Upper lobe of left lung (tissue), 6 donors: Measurements from ENCODE around the gene CRTC3. TPM values are rescaled to one million over a fixed set of nuclear protein-coding genes. Genes with fewer than 3 reads are reported as not detected.
"Not testable (repeated sequence)": the region's sequence is repeated elsewhere in the genome, so short reads cannot be mapped to it uniquely, and the experiment has no call there.

Experiments
- ATAC-seq, 2 donors: fragments of 200-7000 bp; cut with Tn5 transposase; one replicate each; pipeline ENCODE4 v1.9.1; 2022; ENCODE audit warnings: mild to moderate bottlenecking in 2 of 2, moderate library complexity in 2 of 2; ENCODE audit not compliant: low FRiP score in 2 of 2
- DNase-seq, 2 donors: peaks; one replicate each; pipeline ENCODE4 v3.0.0-alpha.2; 2019 to 2020
- H3K27ac ChIP-seq, 4 donors: fragments of 200-600 bp; sonication (generic); one replicate each; pipeline ENCODE4 v1.5.1; 2016 to 2019
- H3K27me3 ChIP-seq, 4 donors: fragments of 200-600 bp; sonication (generic); one replicate each; pipeline ENCODE4 v1.5.1; 2017 to 2019
- H3K36me3 ChIP-seq, 4 donors: fragments of 200-600 bp; sonication (generic); one replicate each; pipeline ENCODE4 v1.5.1; 2016 to 2019
- H3K4me1 ChIP-seq, 4 donors: fragments of 200-600 bp; sonication (generic); one replicate each; pipeline ENCODE4 v1.5.1; 2018 to 2019
- H3K4me3 ChIP-seq, 4 donors: fragments of 200-600 bp; sonication (generic); one replicate each; pipeline ENCODE4 v1.5.1; 2017 to 2019; ENCODE audit warnings: mild to moderate bottlenecking in 2 of 4, moderate library complexity in 1 of 4
- H3K9me3 ChIP-seq, 4 donors: fragments of 200-600 bp; sonication (generic); one replicate each; pipeline ENCODE4 v1.5.1; 2018 to 2019
- CTCF ChIP-seq, 6 experiments: fragments of 450-650 bp in 4 of 6; fragments of 200-600 bp in 2 of 6; sonication (generic) in 2 of 6; IDR thresholded peaks; one replicate each; pipeline ENCODE4 v1.5.1; 2016 to 2019; ENCODE audit warnings: antibody characterized with exemption in 6 of 6
- EP300 ChIP-seq, 4 donors: sonication (generic); formaldehyde crosslinking; IDR thresholded peaks; one replicate each; pipeline ENCODE4 v1.5.1; 2017; ENCODE audit warnings: antibody characterized with exemption in 4 of 4, control low read depth in 2 of 4
- POLR2A ChIP-seq, 4 donors: fragments of 450-650 bp; IDR thresholded peaks; one replicate each; pipeline ENCODE4 v1.5.1; 2016 to 2017; ENCODE audit warnings: antibody characterized with exemption in 4 of 4, mild to moderate bottlenecking in 2 of 4
- POLR2AphosphoS5 ChIP-seq, 2 donors: sonication (generic); formaldehyde crosslinking; IDR thresholded peaks; one replicate each; pipeline ENCODE4 v1.5.1; 2017; ENCODE audit warnings: antibody characterized with exemption in 2 of 2
- WGBS, 2 donors: methylation state at CpG; one replicate each; pipeline ENCODE4 v1.1.5; 2017 to 2018; 5-methylcytosine and 5-hydroxymethylcytosine counted together
- total RNA-seq, 6 donors: library from RNA; depleted of rRNA in 4 of 6; stranded (reverse); fragments of >200 nt in 4 of 6; gene quantifications; one replicate each; pipeline versions ENCODE4 v1.1.0 to v1.2.1, GENCODE V29; 2016 to 2021
- donor health status: DM: no; HTN: no; CAD: no; lungs with moderate emphysema.
- donor health status: DM: no; HTN: yes; CAD: no; lungs with severe emphysema.

CRTC3 gene
- total RNA-seq, 6 donors from 2014 or later: 30.9 to 42.7 (median 35.1) TPM

GRCh38 chr15:90633360-90633759, 103.6 kb downstream of the CRTC3 start:
- Histone ChIP-seq H3K9me3 (no peaks in the 10 kb centered on the region), H3K36me3 (peaks cover 17 to 72% (median 48%) of the 10 kb centered on the region in 4 donors), H3K4me1 (no peaks in the 10 kb centered on the region), H3K27me3 (no peaks in the 10 kb centered on the region), H3K4me3 (no peak overlapping the region), H3K27ac (no peak overlapping the region)
- ATAC-seq (no peak), DNase-seq (no peak)
- WGBS, 2 donors: 84 to 88% methylated on average over 3 of the region's 3 CpGs
- TF ChIP-seq POLR2A (IDR thresholded peaks at IDR 0.05): no peak
- no peak for TF ChIP-seq CTCF (IDR thresholded peaks at IDR 0.05)
- no peak for TF ChIP-seq POLR2AphosphoS5 (IDR thresholded peaks at IDR 0.05)
- TF ChIP-seq EP300 (IDR thresholded peaks at IDR 0.05): no peak

DNA sequence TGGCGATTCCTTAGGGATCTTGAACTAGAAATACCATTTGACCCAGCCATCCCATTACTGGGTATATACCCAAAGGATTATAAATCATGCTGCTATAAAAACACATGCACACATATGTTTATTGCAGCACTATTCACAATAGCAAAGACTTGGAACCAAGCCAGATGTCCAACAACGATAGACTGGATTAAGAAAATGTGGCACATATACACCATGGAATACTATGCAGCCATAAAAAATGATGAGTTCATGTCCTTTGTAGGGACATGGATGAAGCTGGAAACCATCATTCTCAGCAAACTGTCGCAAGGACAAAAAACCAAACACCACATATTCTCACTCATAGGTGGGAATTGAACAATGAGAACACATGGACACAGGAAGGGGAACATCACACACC, 107.3 kb downstream of the CRTC3 start:
- not testable (repeated sequence) for H3K9me3 ChIP-seq, ATAC-seq, H3K4me3 ChIP-seq, DNase-seq, H3K27ac ChIP-seq, H3K27me3 ChIP-seq, H3K4me1 ChIP-seq
- H3K36me3 ChIP-seq: peaks cover 6 to 76% (median 40%) of the 10 kb centered on the region in 4 donors
- WGBS, 2 donors: 86 to 87% methylated on average over 2 of the region's 3 CpGs

DNA sequence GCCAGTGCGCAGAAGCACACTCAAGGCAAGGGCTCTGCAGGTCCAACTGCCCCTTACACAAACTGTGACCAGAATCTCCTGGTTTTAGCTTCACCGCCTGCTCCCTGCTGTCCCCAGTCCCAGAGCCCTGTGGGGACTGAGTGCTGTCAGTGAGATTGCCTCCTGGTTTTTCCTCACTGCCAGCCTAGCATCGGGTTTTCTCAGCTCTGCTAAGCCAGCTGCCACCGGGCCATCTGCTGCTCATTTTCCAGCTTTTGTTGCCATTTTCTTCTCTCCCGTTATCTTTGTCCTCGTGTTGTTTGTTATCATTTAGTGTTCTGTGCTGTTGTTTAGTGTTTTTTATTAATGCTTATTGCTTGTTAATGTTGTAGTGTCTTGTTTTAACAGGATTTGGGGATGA, 108.0 kb downstream of the CRTC3 start:
- Histone ChIP-seq H3K27ac (no peak overlapping the region), H3K36me3 (peaks cover 10 to 77% (median 44%) of the 10 kb centered on the region in 4 donors), H3K4me3 (no peak overlapping the region), H3K4me1 (no peaks in the 10 kb centered on the region), H3K9me3 (no peaks in the 10 kb centered on the region), H3K27me3 (no peaks in the 10 kb centered on the region)
- TF ChIP-seq CTCF (IDR thresholded peaks at IDR 0.05) (no peak), POLR2A (IDR thresholded peaks at IDR 0.05) (no peak), EP300 (IDR thresholded peaks at IDR 0.05) (no peak), POLR2AphosphoS5 (IDR thresholded peaks at IDR 0.05) (no peak)
- WGBS, 2 donors: 85% methylated on average over 6 of the region's 6 CpGs
- DNase-seq (no peak), ATAC-seq (no peak)

GRCh38 chr15:90638201-90638691, 108.5 kb downstream of the CRTC3 start:
- Histone ChIP-seq H3K27ac (no peak overlapping the region), H3K36me3 (peaks cover 11 to 77% (median 48%) of the 10 kb centered on the region in 4 donors), H3K27me3 (no peaks in the 10 kb centered on the region), H3K9me3 (no peaks in the 10 kb centered on the region), H3K4me3 (no peak overlapping the region), H3K4me1 (no peaks in the 10 kb centered on the region)
- 66 to 69% methylated on average over 12 of the region's 12 CpGs for WGBS, 2 donors
- peak in 1 of 2 donors; percentile 60 for DNase-seq
- TF ChIP-seq POLR2A (IDR thresholded peaks at IDR 0.05) (no peak), EP300 (IDR thresholded peaks at IDR 0.05) (no peak), POLR2AphosphoS5 (IDR thresholded peaks at IDR 0.05) (no peak), CTCF (IDR thresholded peaks at IDR 0.05) (no peak)
- no peak for ATAC-seq

- peaks cover 11 to 76% (median 50%) of the 10 kb centered on the region in 4 donors for H3K36me3 ChIP-seq
Measured at GRCh38 chr15:90638963-90639362, 109.2 kb downstream of the CRTC3 start.

More at GRCh38 chr15:90638963-90639362, 109.2 kb downstream of the CRTC3 start:
- DNase-seq (peak in 1 of 2 donors; percentile 36), ATAC-seq (no peak)
- no peaks in the 10 kb centered on the region for H3K9me3 ChIP-seq
- no peak overlapping the region for H3K4me3 ChIP-seq
- WGBS, 2 donors: 91 to 94% methylated on average over 11 of the region's 11 CpGs
- no peaks in the 10 kb centered on the region for H3K4me1 ChIP-seq
- no peak overlapping the region for H3K27ac ChIP-seq
- H3K27me3 ChIP-seq: no peaks in the 10 kb centered on the region
- TF ChIP-seq EP300 (IDR thresholded peaks at IDR 0.05): no peak
- TF ChIP-seq CTCF (IDR thresholded peaks at IDR 0.05): no peak
- no peak for TF ChIP-seq POLR2AphosphoS5 (IDR thresholded peaks at IDR 0.05)
